ENCODE results near the gene PPIP5K1. TPM values are rescaled to one million over a fixed set of nuclear protein-coding genes. Genes with fewer than 3 reads are reported as not detected.

PPIP5K1 gene
- total and polyA plus RNA-seq, 5 donors = 6.8 to 26.7 (median 20.9) TPM

GRCh38 chr15:43487271-43487895 lies 102.6 kb downstream of the PPIP5K1 start:
- Histone ChIP-seq H3K4me3 (ENCODE audit: low read length) (no peak overlapping the region), H3K27me3 (ENCODE audit: control insufficient read depth, insufficient read depth) (no peaks in the 10 kb centered on the region), H3K4me1 (ENCODE audit: control insufficient read depth, insufficient read depth, low read length) (no peaks in the 10 kb centered on the region), H3K9me3 (ENCODE audit: control insufficient read depth, low read length) (no peaks in the 10 kb centered on the region), H3K27ac (ENCODE audit: low read length) (no peak overlapping the region)
- ATAC-seq (no peak), DNase-seq (no peak)
- intact Hi-C loops (cut with DNase I) = no loop called here
- 88% methylated on average over 6 of the region's 6 CpGs for WGBS

- H3K27ac ChIP-seq (ENCODE audit: low read length) = no peak overlapping the region
- H3K4me1 ChIP-seq (ENCODE audit: control insufficient read depth, insufficient read depth, low read length) = no peaks in the 10 kb centered on the region
- 93% methylated on average over 2 of the region's 2 CpGs for WGBS
- no peaks in the 10 kb centered on the region for H3K9me3 ChIP-seq (ENCODE audit: control insufficient read depth, low read length)
- DNase-seq (no peak), ATAC-seq (no peak)
- no peaks in the 10 kb centered on the region for H3K27me3 ChIP-seq (ENCODE audit: control insufficient read depth, insufficient read depth)
- no peak overlapping the region for H3K4me3 ChIP-seq (ENCODE audit: low read length)
- intact Hi-C loops (cut with DNase I) = no loop called here
Observed at GRCh38 chr15:43484455-43484854, 105.6 kb downstream of the PPIP5K1 start.

Other genes with a start within 250 kb of the PPIP5K1 start
- gene ZSCAN29, start 219.2 kb downstream of the PPIP5K1 start, total RNA-seq = 10 to 100 TPM; 12.3 to 13.4 (median 12.5) TPM
- gene ZSCAN29, start 219.2 kb downstream of the PPIP5K1 start, polyA plus RNA-seq = 4.7 TPM
- gene TUBGCP4, start 219.1 kb downstream of the PPIP5K1 start, total RNA-seq = 10 to 100 TPM; 10.8 to 12.4 (median 11.8) TPM
- 5.2 TPM for gene TUBGCP4, start 219.1 kb downstream of the PPIP5K1 start, polyA plus RNA-seq
- 10 to 100 TPM; 30.4 to 44.4 (median 36.7) TPM for gene TP53BP1, start 97.1 kb downstream of the PPIP5K1 start, total RNA-seq
- 14.6 TPM for gene TP53BP1, start 97.1 kb downstream of the PPIP5K1 start, polyA plus RNA-seq
- 10 to 100 TPM; 39.5 to 87.6 (median 58.9) TPM for gene MAP1A, start 72.6 kb downstream of the PPIP5K1 start, total RNA-seq
- 29.7 TPM for gene MAP1A, start 72.6 kb downstream of the PPIP5K1 start, polyA plus RNA-seq
- 1 to 10 TPM in 1 of 4 donors, under 1 TPM in 3; 0.40 to 1.2 (median 0.57) TPM for gene CKMT1B, start 3.8 kb upstream of the PPIP5K1 start, total RNA-seq
- gene CKMT1B, start 3.8 kb upstream of the PPIP5K1 start, polyA plus RNA-seq = 2.7 TPM
- gene STRC, start 28.6 kb upstream of the PPIP5K1 start, total RNA-seq = under 1 TPM in 2 of 4 donors, not detected in 2; 0.11 to 0.34 TPM
- gene STRC, start 28.6 kb upstream of the PPIP5K1 start, polyA plus RNA-seq = 0.09 TPM
- gene CATSPER2, start 58.6 kb upstream of the PPIP5K1 start, total RNA-seq = 1 to 10 TPM; 1.2 to 2.0 (median 1.6) TPM
- gene CATSPER2, start 58.6 kb upstream of the PPIP5K1 start, polyA plus RNA-seq = 2.5 TPM
- gene CKMT1A, start 103.7 kb upstream of the PPIP5K1 start, total RNA-seq = under 1 TPM in 3 of 4 donors, not detected in 1; 0.40 to 0.50 (median 0.43) TPM
- gene CKMT1A, start 103.7 kb upstream of the PPIP5K1 start, polyA plus RNA-seq = 1.8 TPM
- gene PDIA3, start 156.2 kb upstream of the PPIP5K1 start, total RNA-seq = 100 to 1,000 TPM; 151 to 251 (median 216) TPM
- gene PDIA3, start 156.2 kb upstream of the PPIP5K1 start, polyA plus RNA-seq = 156 TPM
- 1 to 10 TPM; 1.6 to 2.8 (median 1.9) TPM for gene ELL3, start 186.8 kb upstream of the PPIP5K1 start, total RNA-seq
- 1.1 TPM for gene ELL3, start 186.8 kb upstream of the PPIP5K1 start, polyA plus RNA-seq
- 1,000 to 10,000 TPM in 1 of 4 donors, 100 to 1,000 TPM in 3; 889 to 1,080 (median 940) TPM for gene SERF2, start 202.1 kb upstream of the PPIP5K1 start, total RNA-seq
- 2,656 TPM for gene SERF2, start 202.1 kb upstream of the PPIP5K1 start, polyA plus RNA-seq
- gene SERINC4, start 210.0 kb upstream of the PPIP5K1 start, total RNA-seq = under 1 TPM in 3 of 4 donors, not detected in 1; 0.12 to 0.29 (median 0.25) TPM
- 0.41 TPM for gene SERINC4, start 210.0 kb upstream of the PPIP5K1 start, polyA plus RNA-seq
- 10 to 100 TPM in 3 of 4 donors, 1 to 10 TPM in 1; 9.6 to 16.0 (median 14.5) TPM for gene HYPK, start 210.4 kb upstream of the PPIP5K1 start, total RNA-seq
- 37.9 TPM for gene HYPK, start 210.4 kb upstream of the PPIP5K1 start, polyA plus RNA-seq
- 10 to 100 TPM; 17.4 to 21.2 (median 19.3) TPM for gene MFAP1, start 234.5 kb upstream of the PPIP5K1 start, total RNA-seq
- gene MFAP1, start 234.5 kb upstream of the PPIP5K1 start, polyA plus RNA-seq = 19.7 TPM
- 1 to 10 TPM; 2.9 to 3.4 (median 3.0) TPM for gene WDR76, start 236.8 kb upstream of the PPIP5K1 start, total RNA-seq
- gene WDR76, start 236.8 kb upstream of the PPIP5K1 start, polyA plus RNA-seq = 0.97 TPM